Neural progenitor cell (in vitro differentiated cells): ENCODE data around the gene TENM3. TPM values are rescaled to one million over a fixed set of nuclear protein-coding genes. Genes with fewer than 3 reads are reported as not detected.

Experiments used
- DNase-seq: peaks from one replicate; pipeline ENCODE4 v3.0.0-alpha.2; 2016; ENCODE audit warnings: low spot score
- H2AFZ ChIP-seq: fragments of 200-600 bp; sonication (generic); replicated peaks from 2 replicates; pipeline ENCODE4 v1.6.1; 2016; ENCODE audit warnings: antibody characterized with exemption
- H3F3A ChIP-seq: fragments of 200-600 bp; sonication (generic); 2 replicates; pipeline ENCODE4 v1.6.1; 2016; ENCODE audit warnings: antibody characterized with exemption, low read depth
- H3K27ac ChIP-seq: fragments of 200-600 bp; sonication (generic); 2 replicates; pipeline ENCODE4 v1.5.1; 2016; ENCODE audit warnings: mild to moderate bottlenecking
- H3K27me3 ChIP-seq: fragments of 200-600 bp; sonication (generic); 2 replicates; pipeline ENCODE4 v1.6.1; 2016; ENCODE audit warnings: mild to moderate bottlenecking, moderate library complexity
- H3K36me3 ChIP-seq: fragments of 200-600 bp; sonication (generic); 2 replicates; pipeline ENCODE4 v1.5.1; 2016
- H3K4me1 ChIP-seq: fragments of 200-600 bp; sonication (generic); 2 replicates; pipeline ENCODE4 v1.6.1; 2016; ENCODE audit warnings: mixed run types
- H3K4me2 ChIP-seq: fragments of 200-600 bp; sonication (generic); 2 replicates; pipeline ENCODE4 v1.6.1; 2016
- H3K4me3 ChIP-seq: fragments of 200-600 bp; sonication (generic); 2 replicates; pipeline ENCODE4 v1.5.1; 2016
- H3K79me2 ChIP-seq: fragments of 200-600 bp; sonication (generic); 2 replicates; pipeline ENCODE4 v1.6.1; 2016; ENCODE audit warnings: low read depth
- H3K9ac ChIP-seq: fragments of 200-600 bp; sonication (generic); 2 replicates; pipeline ENCODE4 v1.6.1; 2016
- H3K9me3 ChIP-seq: fragments of 200-600 bp; sonication (generic); 2 replicates; pipeline ENCODE4 v1.5.1; 2016; ENCODE audit warnings: low read depth
- H4K20me1 ChIP-seq: fragments of 200-600 bp; sonication (generic); 2 replicates; pipeline ENCODE4 v1.6.1; 2016; ENCODE audit warnings: low read depth
- H3K27ac Mint-ChIP-seq: 3 replicates; pipeline ENCODE4 v1.8.0; 2021; ENCODE audit warnings: mixed read lengths
- H3K27me3 Mint-ChIP-seq: 2 replicates; pipeline ENCODE4 v1.8.0; 2022; ENCODE audit warnings: low read depth, mild to moderate bottlenecking, inconsistent platforms, moderate library complexity, mixed read lengths; ENCODE audit not compliant: insufficient read depth
- H3K36me3 Mint-ChIP-seq: 3 replicates; pipeline ENCODE4 v1.8.0; 2021; ENCODE audit warnings: mixed read lengths
- H3K4me1 Mint-ChIP-seq: 3 replicates; pipeline ENCODE4 v1.8.0; 2021; ENCODE audit warnings: mixed read lengths
- H3K4me3 Mint-ChIP-seq: 3 replicates; pipeline ENCODE4 v1.8.0; 2021; ENCODE audit warnings: mild to moderate bottlenecking, moderate library complexity, mixed read lengths
- H3K9me3 Mint-ChIP-seq: 3 replicates; pipeline ENCODE4 v1.8.0; 2020; ENCODE audit warnings: mixed read lengths
- EZH2 ChIP-seq: fragments of 200-600 bp; sonication (generic); IDR thresholded peaks from 2 replicates; pipeline ENCODE4 v1.6.1; 2017; ENCODE audit warnings: antibody characterized with exemption, mild to moderate bottlenecking, moderate library complexity
- EZH2phosphoT487 ChIP-seq: fragments of 200-600 bp; sonication (generic); IDR thresholded peaks from 2 replicates; pipeline ENCODE4 v1.6.1; 2017; ENCODE audit warnings: antibody characterized with exemption
- total RNA-seq: library from RNA; depleted of rRNA; stranded (reverse); fragments of >200 nt; gene quantifications from 2 replicates; pipeline ENCODE4 v1.2.3, GENCODE V29; 2015; ENCODE audit warnings: low replicate concordance
- TF ChIP-seq, protein P1 (sequence below): fragments of 200-600 bp; sonication (generic); IDR thresholded peaks from 2 replicates; pipeline ENCODE4 v1.5.1; 2017; ENCODE audit warnings: antibody characterized with exemption, mild to moderate bottlenecking

Gene TENM3
- total RNA-seq, 1 donor from 2014 or later: 78.7 TPM

DNA sequence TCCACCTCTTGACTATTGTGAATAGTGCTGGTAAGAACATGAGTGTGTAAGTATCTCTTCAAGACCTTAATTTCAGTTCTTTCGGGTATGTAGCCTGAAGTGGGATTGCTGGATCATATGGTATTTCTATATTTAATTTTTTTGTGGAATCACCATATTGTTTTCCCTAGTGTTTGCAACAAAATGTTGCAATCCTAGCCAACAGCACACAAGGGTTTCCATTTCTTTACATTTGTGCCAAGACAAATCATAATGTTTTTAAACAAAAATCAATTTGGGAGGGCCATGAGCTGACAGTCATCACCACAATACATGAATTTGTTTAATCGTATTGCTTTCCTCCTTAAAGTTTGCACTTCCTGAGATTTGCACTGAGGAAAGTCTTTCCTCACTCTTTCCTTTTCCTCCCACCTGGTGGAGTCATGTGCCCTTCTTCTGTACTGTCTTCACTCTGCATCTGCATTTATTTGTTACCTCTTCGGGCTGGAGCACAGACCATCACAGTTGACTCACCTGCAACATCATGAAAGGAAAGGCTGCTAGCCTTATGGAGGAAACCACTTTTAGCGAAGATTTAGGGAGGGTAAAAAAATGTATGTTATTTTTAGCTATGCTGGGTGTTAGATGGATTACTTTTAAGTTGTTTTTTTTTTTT is 404.6 kb downstream of the TENM3 start:
- Mint-ChIP-seq H3K36me3 (peaks cover 36% of the 10 kb centered on the region), H3K9me3 (peaks cover 3% of the 10 kb centered on the region), H3K27ac (no peak overlapping the region), H3K4me1 (no peaks in the 10 kb centered on the region), H3K4me3 (no peak overlapping the region), H3K27me3 (no peaks in the 10 kb centered on the region)
- H3K27ac ChIP-seq: no peak overlapping the region
- no peak overlapping the region for H2AFZ ChIP-seq
- no peaks in the 10 kb centered on the region for H4K20me1 ChIP-seq
- DNase-seq: no peak
- peaks cover 8% of the 10 kb centered on the region for H3K36me3 ChIP-seq
- H3K9me3 ChIP-seq: no peaks in the 10 kb centered on the region
- no peak overlapping the region for H3K9ac ChIP-seq
- H3F3A ChIP-seq: no peaks in the 10 kb centered on the region
- H3K27me3 ChIP-seq: no peaks in the 10 kb centered on the region
- no peaks in the 10 kb centered on the region for H3K4me1 ChIP-seq
- no peaks in the 10 kb centered on the region for H3K79me2 ChIP-seq
- H3K4me2 ChIP-seq: no peak overlapping the region
- H3K4me3 ChIP-seq: no peak overlapping the region
- TF ChIP-seq EZH2phosphoT487: no peak
- TF ChIP-seq, protein P1, sequence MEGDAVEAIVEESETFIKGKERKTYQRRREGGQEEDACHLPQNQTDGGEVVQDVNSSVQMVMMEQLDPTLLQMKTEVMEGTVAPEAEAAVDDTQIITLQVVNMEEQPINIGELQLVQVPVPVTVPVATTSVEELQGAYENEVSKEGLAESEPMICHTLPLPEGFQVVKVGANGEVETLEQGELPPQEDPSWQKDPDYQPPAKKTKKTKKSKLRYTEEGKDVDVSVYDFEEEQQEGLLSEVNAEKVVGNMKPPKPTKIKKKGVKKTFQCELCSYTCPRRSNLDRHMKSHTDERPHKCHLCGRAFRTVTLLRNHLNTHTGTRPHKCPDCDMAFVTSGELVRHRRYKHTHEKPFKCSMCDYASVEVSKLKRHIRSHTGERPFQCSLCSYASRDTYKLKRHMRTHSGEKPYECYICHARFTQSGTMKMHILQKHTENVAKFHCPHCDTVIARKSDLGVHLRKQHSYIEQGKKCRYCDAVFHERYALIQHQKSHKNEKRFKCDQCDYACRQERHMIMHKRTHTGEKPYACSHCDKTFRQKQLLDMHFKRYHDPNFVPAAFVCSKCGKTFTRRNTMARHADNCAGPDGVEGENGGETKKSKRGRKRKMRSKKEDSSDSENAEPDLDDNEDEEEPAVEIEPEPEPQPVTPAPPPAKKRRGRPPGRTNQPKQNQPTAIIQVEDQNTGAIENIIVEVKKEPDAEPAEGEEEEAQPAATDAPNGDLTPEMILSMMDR: no peak
- TF ChIP-seq EZH2: no peak

DNA sequence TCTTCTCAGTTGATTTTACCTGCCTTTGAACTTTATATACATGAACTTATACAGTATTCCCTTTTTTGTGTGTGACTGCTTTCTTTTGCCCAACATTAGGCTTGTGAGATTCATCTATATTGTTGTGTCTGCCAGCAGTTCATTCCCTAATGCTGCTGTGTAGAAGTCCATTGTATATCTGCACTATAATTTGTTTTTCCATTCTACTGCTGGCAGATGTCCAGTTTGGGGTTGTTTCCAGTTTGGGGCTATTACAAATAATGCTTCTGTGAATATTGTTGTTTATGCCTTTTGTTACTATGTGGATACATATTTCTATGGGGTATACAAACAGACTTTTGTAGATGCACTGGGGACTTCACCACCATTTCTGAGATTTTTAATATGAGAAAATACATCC is 405.6 kb downstream of the TENM3 start:
- no peak overlapping the region for H3K4me3 ChIP-seq
- H3K4me1 ChIP-seq: no peaks in the 10 kb centered on the region
- no peak overlapping the region for H3K27ac Mint-ChIP-seq
- H3K4me3 Mint-ChIP-seq: no peak overlapping the region
- TF ChIP-seq EZH2: no peak
- TF ChIP-seq EZH2phosphoT487: no peak
- TF ChIP-seq, protein P1: no peak
- H3K4me1 Mint-ChIP-seq: no peaks in the 10 kb centered on the region
- H3K36me3 ChIP-seq: peaks cover 11% of the 10 kb centered on the region
- H3K27me3 ChIP-seq: no peaks in the 10 kb centered on the region
- H3K27ac ChIP-seq: no peak overlapping the region
- no peaks in the 10 kb centered on the region for H3K9me3 ChIP-seq
- H3F3A ChIP-seq: no peaks in the 10 kb centered on the region
- H2AFZ ChIP-seq: no peak overlapping the region
- no peak overlapping the region for H3K9ac ChIP-seq
- peaks cover 3% of the 10 kb centered on the region for H3K9me3 Mint-ChIP-seq
- no peaks in the 10 kb centered on the region for H3K79me2 ChIP-seq
- H3K4me2 ChIP-seq: no peak overlapping the region
- no peaks in the 10 kb centered on the region for H3K27me3 Mint-ChIP-seq
- DNase-seq: no peak
- H3K36me3 Mint-ChIP-seq: peaks cover 35% of the 10 kb centered on the region
- H4K20me1 ChIP-seq: no peaks in the 10 kb centered on the region

DNA sequence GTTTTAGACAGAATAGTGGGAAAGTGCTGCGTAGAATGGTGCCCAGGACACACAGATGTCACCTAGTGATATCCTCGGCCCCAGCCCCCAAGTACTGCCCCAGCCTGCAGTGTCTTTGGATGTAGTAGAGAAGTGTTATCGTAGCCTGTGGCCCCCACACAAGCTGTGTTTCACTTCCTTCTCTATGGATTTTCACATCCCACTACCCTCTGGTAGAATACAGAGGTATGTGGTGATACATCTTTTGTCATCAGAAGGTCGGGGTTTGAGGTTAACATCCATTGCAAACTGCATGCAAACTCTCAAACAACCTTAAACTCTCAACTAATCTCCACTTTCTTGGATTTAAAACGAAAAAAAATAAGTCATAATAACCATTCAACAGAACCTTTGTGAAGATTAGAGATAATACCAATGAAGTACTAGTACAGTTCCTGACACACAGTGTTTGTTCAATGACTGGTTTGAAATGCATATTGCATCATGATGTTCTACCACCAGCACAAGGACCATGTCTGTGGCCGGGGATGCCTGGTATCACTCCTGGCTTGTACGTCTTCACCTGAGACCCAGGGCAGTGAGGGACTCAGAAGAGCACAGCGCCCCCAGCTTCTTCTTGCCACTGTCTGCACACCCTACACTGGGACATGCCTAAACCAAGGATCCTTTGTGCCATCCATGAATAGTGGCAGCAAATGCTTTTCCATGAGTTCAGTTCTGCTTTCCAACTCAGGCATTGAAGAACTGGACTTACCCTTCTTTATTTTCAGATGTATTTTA is 406.7 kb downstream of the TENM3 start:
- no peak overlapping the region for H3K4me3 Mint-ChIP-seq
- no peaks in the 10 kb centered on the region for H3F3A ChIP-seq
- peaks cover 3% of the 10 kb centered on the region for H3K9me3 Mint-ChIP-seq
- peaks cover 7% of the 10 kb centered on the region for H3K36me3 ChIP-seq
- no peaks in the 10 kb centered on the region for H3K27me3 Mint-ChIP-seq
- no peaks in the 10 kb centered on the region for H3K4me1 Mint-ChIP-seq
- H2AFZ ChIP-seq: no peak overlapping the region
- H3K4me2 ChIP-seq: no peak overlapping the region
- no peak overlapping the region for H3K27ac Mint-ChIP-seq
- H3K9me3 ChIP-seq: no peaks in the 10 kb centered on the region
- no peak overlapping the region for H3K4me3 ChIP-seq
- peaks cover 35% of the 10 kb centered on the region for H3K36me3 Mint-ChIP-seq
- no peak overlapping the region for H3K9ac ChIP-seq
- H3K27me3 ChIP-seq: no peaks in the 10 kb centered on the region
- no peaks in the 10 kb centered on the region for H3K79me2 ChIP-seq
- DNase-seq: no peak
- TF ChIP-seq, protein P1: no peak
- no peak for TF ChIP-seq EZH2phosphoT487
- no peak for TF ChIP-seq EZH2
- H4K20me1 ChIP-seq: no peaks in the 10 kb centered on the region
- H3K4me1 ChIP-seq: no peaks in the 10 kb centered on the region
- no peak overlapping the region for H3K27ac ChIP-seq
